GM12891 (cell line): Measurements from ENCODE around the gene TLE1.

Experiments used
- DNase-seq: peaks from one replicate; pipeline ENCODE4 v3.0.0; 2011; ENCODE audit warnings: low spot score; ENCODE audit not compliant: insufficient read length
- FAIRE-seq: peaks from 2 replicates; lab custom pipeline; 2011; peaks lifted over from hg19 to GRCh38; lab: Jason Lieb, UNC
- PAX5 ChIP-seq: IDR thresholded peaks from 2 replicates; pipeline ENCODE4 v1.6.1; 2011; ENCODE audit warnings: low read length, moderate library complexity, mild to moderate bottlenecking; ENCODE audit not compliant: insufficient read depth, severe bottlenecking
- POLR2A ChIP-seq: IDR thresholded peaks from 2 replicates; pipeline ENCODE4 v1.6.1; 2011; ENCODE audit warnings: low read depth, low read length, control low read depth
- POLR2AphosphoS5 ChIP-seq: IDR thresholded peaks from 2 replicates; pipeline ENCODE4 v1.6.1; 2011; ENCODE audit warnings: low read depth, low read length, control low read depth
- POU2F2 ChIP-seq: IDR thresholded peaks from 2 replicates; pipeline ENCODE4 v1.6.1; 2011; ENCODE audit warnings: low read depth, mild to moderate bottlenecking, control low read depth, low read length, moderate library complexity
- SPI1 ChIP-seq: IDR thresholded peaks from 2 replicates; pipeline ENCODE4 v1.6.1; 2011; ENCODE audit warnings: low read depth, low read length, control low read depth
- TAF1 ChIP-seq: IDR thresholded peaks from 2 replicates; pipeline ENCODE4 v1.6.1; 2011; ENCODE audit warnings: low read depth, low read length, control low read depth

Gene TLE1

GRCh38 chr9:81586786-81587185 is 102.6 kb downstream of the TLE1 start:
- FAIRE-seq (no peak), DNase-seq (no peak)

DNA sequence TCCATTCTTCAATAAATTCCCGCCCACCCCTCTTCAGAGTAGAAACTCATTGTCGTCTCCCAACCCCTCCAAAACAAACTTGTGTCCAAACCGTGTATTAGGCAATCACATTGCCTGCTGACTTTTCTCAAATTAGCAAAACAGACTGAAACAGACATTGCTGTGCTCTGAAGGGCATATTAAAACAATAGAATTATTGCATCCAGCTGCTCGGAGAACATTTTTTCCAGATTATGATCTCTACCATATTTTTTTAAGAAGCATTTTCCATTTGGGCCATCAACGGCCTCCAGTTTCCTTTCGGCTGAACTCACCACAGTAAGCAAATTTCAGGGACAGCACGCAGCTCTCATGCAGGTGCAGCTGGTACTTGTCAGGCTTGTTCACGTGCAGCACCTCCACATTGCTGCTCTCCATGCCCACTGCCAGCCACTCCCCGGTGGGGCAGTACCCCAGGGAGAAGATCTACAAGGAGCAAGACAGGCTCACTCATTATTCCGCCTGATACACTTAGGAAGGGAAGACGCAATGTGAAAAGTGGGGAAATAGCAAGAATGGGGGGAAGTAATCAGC is 104.1 kb downstream of the TLE1 start:
- FAIRE-seq, result no peak
- TF ChIP-seq PAX5 (no peak), SPI1 (no peak), TAF1 (no peak), POU2F2 (no peak), POLR2AphosphoS5 (no peak), POLR2A (no peak)
- DNase-seq, result no peak

More at GRCh38 chr9:81586786-81587185, 102.6 kb downstream of the TLE1 start:
- no peak for TF ChIP-seq POLR2A

GRCh38 chr9:81584099-81584498 is 105.2 kb downstream of the TLE1 start:
- FAIRE-seq, result no peak
- no peak for DNase-seq
- TF ChIP-seq POLR2AphosphoS5 (no peak), SPI1 (no peak)

DNA sequence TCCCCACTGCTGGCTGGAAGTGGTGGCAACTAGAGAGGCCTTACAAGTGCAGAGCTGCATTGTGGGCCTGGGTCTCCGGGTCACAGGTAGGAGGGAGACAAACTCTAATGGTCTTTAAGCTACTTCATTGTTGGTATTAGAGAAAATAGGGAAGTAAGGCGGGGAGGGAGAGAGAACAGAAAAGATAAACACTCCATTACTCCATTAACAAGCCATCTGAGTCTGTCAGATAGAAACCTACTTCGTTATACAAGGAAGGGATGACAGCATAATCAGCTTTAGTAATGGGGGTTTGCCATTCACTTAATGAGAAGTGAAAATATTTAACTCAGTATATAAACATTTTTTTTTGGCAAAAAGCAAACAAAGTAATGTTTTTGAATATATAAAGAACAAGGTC is 107.4 kb downstream of the TLE1 start:
- TF ChIP-seq SPI1 (no peak), POU2F2 (no peak), TAF1 (no peak), POLR2AphosphoS5 (no peak), PAX5 (no peak), POLR2A (no peak)
- FAIRE-seq (no peak), DNase-seq (no peak)

DNA sequence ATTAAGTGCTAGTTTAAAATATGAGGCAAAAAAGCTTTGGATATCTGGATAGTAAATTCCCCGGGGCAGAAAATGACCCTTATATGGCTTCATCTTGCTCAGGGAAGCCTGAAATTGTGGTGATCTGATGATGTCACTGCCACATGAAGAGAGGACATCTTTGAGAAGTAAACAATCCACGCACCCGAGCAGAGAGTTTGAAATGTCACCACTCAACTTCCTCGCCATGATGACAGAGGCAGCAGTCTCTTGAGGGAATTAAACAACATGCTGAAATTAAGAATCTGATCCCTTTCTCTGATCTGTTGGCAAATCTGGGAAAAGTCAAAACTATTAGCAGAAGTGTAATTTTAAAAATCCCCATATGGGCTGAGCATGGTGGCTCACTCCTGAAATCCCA is 110.0 kb downstream of the TLE1 start:
- no peak for TF ChIP-seq POU2F2
- no peak for DNase-seq
- FAIRE-seq, result no peak

GRCh38 chr9:81578606-81579005 is 110.7 kb downstream of the TLE1 start:
- no peak for TF ChIP-seq PAX5
- TF ChIP-seq POU2F2, result no peak
- TF ChIP-seq SPI1, result no peak
- DNase-seq, result no peak
- FAIRE-seq, result no peak

DNA sequence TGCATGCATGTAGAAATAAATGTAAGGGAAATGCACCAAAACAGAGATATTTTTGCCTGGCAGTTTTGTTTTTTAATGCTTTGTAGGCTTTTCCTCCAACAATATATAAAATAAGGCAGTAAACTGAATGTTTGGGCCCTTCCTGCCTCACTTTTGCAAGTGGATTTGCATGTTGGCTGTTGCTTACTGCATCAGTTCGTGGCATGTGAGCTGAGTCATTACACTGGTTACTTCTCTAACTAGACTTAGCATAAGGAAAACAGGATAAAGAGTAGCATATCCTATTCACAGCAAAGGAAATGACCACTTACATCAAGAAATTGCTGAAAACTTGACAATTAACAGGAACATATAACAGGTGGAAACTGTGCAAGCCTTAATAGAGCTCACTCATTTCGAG is 113.4 kb downstream of the TLE1 start:
- FAIRE-seq (no peak), DNase-seq (no peak)
- TF ChIP-seq PAX5, result no peak
- TF ChIP-seq POLR2AphosphoS5, result no peak
- no peak for TF ChIP-seq POLR2A
- TF ChIP-seq TAF1, result no peak
- no peak for TF ChIP-seq SPI1
- TF ChIP-seq POU2F2, result no peak

DNA sequence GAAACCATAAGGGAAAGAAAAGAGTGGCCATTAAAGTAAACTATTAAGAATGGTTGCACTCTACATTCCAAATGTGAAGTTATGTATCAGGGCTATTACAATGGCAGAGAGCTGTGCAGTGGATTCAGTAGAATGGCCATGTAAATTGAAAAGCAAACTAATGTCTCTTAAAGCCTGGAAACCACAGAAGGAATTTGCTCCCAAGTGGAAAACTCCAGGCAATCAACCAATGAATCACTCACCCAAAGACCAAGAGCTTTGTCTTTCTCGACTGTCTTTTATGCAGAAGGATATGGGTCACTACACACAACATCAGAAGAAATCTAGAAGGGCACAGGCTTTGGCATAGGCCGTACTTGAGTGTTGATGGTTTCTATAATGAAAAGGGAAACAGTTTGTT is 114.9 kb downstream of the TLE1 start:
- TF ChIP-seq TAF1 (no peak), SPI1 (no peak), POU2F2 (no peak), POLR2AphosphoS5 (no peak), PAX5 (no peak), POLR2A (no peak)
- DNase-seq (no peak), FAIRE-seq (no peak)

GRCh38 chr9:81573415-81574321 is 115.7 kb downstream of the TLE1 start:
- DNase-seq, result no peak
- TF ChIP-seq POLR2A (no peak), TAF1 (no peak), PAX5 (no peak), SPI1 (no peak), POLR2AphosphoS5 (no peak)
- FAIRE-seq, result no peak

DNA sequence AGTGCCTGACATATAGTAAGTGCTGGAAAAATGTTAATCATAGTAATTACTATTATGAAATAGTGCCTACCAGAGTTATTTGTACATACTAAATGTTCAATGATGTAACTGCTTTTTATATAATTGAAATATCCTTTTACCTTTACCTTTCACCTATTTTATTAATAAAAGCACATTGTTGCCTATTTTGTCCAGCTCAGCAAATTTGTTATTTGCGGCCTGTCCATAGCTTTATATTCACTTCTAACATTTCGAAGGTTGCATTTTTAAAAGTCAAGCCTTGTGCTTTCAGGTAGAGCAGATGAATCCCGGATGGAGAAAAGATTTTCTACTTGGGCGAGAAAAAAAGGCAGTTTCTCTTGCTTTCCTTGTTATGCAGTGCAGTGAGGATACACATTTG is 119.3 kb downstream of the TLE1 start:
- DNase-seq (no peak), FAIRE-seq (no peak)
- TF ChIP-seq POU2F2 (no peak), TAF1 (no peak), PAX5 (no peak), POLR2A (no peak), POLR2AphosphoS5 (no peak), SPI1 (no peak)
